Upper lobe of right lung (tissue), 1 donor: ENCODE results near the gene CTNNA1. TPM values are rescaled to one million over a fixed set of nuclear protein-coding genes. Genes with fewer than 3 reads are reported as not detected.

Experiments
- ATAC-seq: fragments of 200-7000 bp; cut with Tn5 transposase; one replicate; pipeline ENCODE4 v1.9.1; 2020; ENCODE audit warnings: mild to moderate bottlenecking, moderate library complexity
- DNase-seq: peaks from one replicate; pipeline ENCODE4 v3.0.0-alpha.2; 2020
- H3K27ac ChIP-seq: fragments of 200-600 bp; one replicate; pipeline ENCODE4 v1.8.0; 2022
- H3K27me3 ChIP-seq: fragments of 200-600 bp; one replicate; pipeline ENCODE4 v1.8.0; 2022; ENCODE audit warnings: mild to moderate bottlenecking
- H3K36me3 ChIP-seq: fragments of 200-600 bp; one replicate; pipeline ENCODE4 v1.8.0; 2022
- H3K4me1 ChIP-seq: fragments of 200-600 bp; one replicate; pipeline ENCODE4 v1.8.0; 2022
- H3K4me3 ChIP-seq: fragments of 200-600 bp; one replicate; pipeline ENCODE4 v1.8.0; 2022; ENCODE audit warnings: mild to moderate bottlenecking
- H3K9me3 ChIP-seq: fragments of 200-600 bp; one replicate; pipeline ENCODE4 v1.8.0; 2022
- intact Hi-C: fragments of 100-400 bp; cut with DNase I; formaldehyde crosslinking; loops from one replicate; pipeline ENCODE4 v1.11.0; 2022
- total RNA-seq: library from RNA; stranded (reverse); fragmentation: NEBNext Ultra II Directional; extraction: Animal tissue kit (Norgen Biotek cat#: 25700); gene quantifications from one replicate; pipeline ENCODE4 v1.2.1, GENCODE V29; 2021
- TF ChIP-seq, protein P1 (sequence below): fragments of 200-600 bp; IDR thresholded peaks from one replicate; pipeline ENCODE4 v1.8.0; 2022; ENCODE audit warnings: antibody characterized with exemption
- donor health status: DM: no; HTN: yes; CAD: no; lungs with severe emphysema.

CTNNA1 gene
- total RNA-seq, 1 donor from 2014 or later = 362 TPM

DNA sequence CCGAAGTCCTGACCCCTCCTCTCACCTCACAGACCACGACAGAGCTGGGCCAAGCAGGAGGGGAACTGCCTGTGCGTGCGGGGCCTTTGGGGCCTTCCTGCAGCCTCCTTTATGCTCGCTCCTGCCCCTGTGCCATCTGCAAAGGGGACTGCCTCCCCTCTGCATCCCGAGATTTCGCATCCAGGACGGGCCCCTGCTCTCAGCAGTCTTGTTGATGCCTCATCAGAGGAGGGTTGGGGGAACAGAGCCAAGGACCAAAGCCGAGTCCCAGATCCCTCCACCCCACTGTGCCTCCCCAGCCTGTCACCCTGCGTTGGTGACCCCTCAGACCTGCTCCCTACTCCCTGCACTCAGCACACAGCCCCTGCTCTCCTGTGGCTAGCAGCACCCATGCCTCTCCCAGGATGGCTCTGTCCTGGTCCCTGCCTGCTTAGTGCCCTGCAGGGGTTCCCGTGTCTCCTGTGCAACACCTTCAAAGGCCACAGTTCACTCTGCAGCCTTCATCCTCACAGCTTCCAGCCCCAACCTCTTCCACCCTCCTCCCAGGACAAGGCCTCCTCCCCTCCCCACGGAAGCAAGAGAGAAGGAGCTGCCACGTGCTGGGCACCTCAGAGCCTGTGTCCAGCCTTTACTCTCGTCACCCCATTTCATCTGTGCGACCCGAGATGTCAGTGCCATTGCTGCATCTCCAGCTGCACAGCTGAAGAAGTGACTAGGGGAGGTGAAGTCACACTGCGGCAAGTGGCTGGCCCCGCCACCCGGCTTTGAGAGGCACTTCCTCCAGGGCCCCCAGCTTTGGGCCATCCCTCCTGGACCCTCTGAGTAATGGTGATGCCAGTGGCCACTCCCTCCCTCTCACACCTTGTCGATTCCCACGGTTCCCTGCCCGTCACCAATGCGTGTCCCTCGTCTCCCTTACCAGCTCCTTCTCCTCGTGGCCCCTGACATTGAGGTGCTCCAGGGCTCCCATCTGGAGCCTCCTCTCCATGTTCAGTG lies 184.5 kb downstream of the CTNNA1 start:
- Histone ChIP-seq H3K36me3 (peaks cover 30% of the 10 kb centered on the region), H3K27me3 (no peaks in the 10 kb centered on the region), H3K4me3 (no peak overlapping the region), H3K4me1 (peaks cover 6% of the 10 kb centered on the region), H3K27ac (no peak overlapping the region), H3K9me3 (no peaks in the 10 kb centered on the region)
- peak; percentile 20 for ATAC-seq
- intact Hi-C loops = no loop called here
- no peak for DNase-seq
- TF ChIP-seq, protein P1, sequence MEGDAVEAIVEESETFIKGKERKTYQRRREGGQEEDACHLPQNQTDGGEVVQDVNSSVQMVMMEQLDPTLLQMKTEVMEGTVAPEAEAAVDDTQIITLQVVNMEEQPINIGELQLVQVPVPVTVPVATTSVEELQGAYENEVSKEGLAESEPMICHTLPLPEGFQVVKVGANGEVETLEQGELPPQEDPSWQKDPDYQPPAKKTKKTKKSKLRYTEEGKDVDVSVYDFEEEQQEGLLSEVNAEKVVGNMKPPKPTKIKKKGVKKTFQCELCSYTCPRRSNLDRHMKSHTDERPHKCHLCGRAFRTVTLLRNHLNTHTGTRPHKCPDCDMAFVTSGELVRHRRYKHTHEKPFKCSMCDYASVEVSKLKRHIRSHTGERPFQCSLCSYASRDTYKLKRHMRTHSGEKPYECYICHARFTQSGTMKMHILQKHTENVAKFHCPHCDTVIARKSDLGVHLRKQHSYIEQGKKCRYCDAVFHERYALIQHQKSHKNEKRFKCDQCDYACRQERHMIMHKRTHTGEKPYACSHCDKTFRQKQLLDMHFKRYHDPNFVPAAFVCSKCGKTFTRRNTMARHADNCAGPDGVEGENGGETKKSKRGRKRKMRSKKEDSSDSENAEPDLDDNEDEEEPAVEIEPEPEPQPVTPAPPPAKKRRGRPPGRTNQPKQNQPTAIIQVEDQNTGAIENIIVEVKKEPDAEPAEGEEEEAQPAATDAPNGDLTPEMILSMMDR = no peak

DNA sequence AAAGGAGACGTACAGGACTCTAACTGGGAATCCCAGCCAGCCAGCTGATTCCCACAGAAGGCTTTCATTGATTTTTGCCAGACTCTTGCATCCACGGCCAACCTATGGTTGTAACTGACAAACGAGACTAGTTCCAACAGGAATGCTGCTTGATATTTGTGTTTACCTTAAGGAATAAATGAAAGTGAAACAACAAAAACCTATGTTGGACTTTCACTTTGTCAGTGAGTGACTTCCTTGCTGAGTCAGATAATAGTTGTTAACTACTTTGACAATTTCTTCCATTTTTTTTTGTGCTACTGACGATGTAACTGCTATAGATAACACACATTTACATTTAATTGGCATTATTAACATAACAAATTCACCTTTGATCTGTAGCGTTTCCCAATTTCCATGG lies 185.3 kb downstream of the CTNNA1 start:
- H3K9me3 ChIP-seq = no peaks in the 10 kb centered on the region
- peaks cover 21% of the 10 kb centered on the region for H3K36me3 ChIP-seq
- no peaks in the 10 kb centered on the region for H3K27me3 ChIP-seq
- ATAC-seq = no peak
- intact Hi-C loops = no loop called here
- H3K4me1 ChIP-seq = peaks cover 6% of the 10 kb centered on the region
- no peak overlapping the region for H3K4me3 ChIP-seq
- TF ChIP-seq, protein P1 = no peak
- no peak overlapping the region for H3K27ac ChIP-seq
- DNase-seq = no peak

DNA sequence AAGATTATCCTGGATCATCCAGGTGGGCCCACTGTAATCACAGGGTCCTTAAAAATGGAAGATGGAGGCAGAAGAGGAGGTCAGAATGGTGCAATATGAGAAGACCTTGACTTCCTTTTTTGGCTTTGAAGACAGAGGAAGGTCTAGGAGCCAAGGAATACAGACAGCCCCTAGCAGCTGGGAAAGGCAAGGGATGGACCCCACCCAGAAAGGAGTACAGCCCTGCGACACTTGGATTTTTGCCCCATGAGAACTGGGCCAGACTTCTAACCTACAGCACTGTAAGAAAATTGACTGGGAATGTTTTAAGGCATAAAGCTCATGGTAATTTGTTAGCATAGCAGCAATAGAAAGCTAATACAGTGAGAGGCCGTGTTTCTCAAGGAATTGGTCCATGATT lies 188.8 kb downstream of the CTNNA1 start:
- no peak for ATAC-seq
- intact Hi-C loops = no loop called here

DNA sequence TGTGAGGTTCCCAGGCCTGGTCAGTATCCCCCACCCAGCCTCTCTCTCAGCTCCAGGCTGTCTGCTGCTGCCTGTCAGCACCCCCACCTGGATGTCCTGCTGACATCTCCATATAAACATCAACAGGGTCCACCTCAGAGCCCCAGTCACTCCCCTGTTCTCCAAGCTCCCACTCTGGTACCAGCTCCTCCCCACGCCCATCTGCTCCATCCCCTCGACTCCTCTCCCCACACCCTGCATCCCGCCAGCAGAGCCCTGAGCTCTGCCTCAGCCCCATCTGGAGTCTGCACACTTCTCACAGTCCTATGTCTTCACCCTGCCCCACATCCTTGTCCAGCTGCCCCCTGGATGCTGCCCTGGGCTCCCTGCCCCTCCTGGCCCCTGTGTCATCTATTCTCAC lies 189.6 kb downstream of the CTNNA1 start:
- Histone ChIP-seq H3K36me3 (peaks cover 15% of the 10 kb centered on the region), H3K27me3 (no peaks in the 10 kb centered on the region), H3K4me3 (no peak overlapping the region), H3K4me1 (peaks cover 3% of the 10 kb centered on the region), H3K9me3 (no peaks in the 10 kb centered on the region), H3K27ac (no peak overlapping the region)
- ATAC-seq (no peak), DNase-seq (no peak)
- intact Hi-C loops = no loop called here
- TF ChIP-seq, protein P1 = no peak

More for the DNA sequence above, 188.8 kb downstream of the CTNNA1 start:
- no peak for DNase-seq
- H3K4me1 ChIP-seq = peaks cover 3% of the 10 kb centered on the region
- peaks cover 11% of the 10 kb centered on the region for H3K36me3 ChIP-seq
- H3K27me3 ChIP-seq = no peaks in the 10 kb centered on the region
- no peak overlapping the region for H3K27ac ChIP-seq
- H3K4me3 ChIP-seq = no peak overlapping the region
- no peaks in the 10 kb centered on the region for H3K9me3 ChIP-seq
- TF ChIP-seq, protein P1 = no peak

DNA sequence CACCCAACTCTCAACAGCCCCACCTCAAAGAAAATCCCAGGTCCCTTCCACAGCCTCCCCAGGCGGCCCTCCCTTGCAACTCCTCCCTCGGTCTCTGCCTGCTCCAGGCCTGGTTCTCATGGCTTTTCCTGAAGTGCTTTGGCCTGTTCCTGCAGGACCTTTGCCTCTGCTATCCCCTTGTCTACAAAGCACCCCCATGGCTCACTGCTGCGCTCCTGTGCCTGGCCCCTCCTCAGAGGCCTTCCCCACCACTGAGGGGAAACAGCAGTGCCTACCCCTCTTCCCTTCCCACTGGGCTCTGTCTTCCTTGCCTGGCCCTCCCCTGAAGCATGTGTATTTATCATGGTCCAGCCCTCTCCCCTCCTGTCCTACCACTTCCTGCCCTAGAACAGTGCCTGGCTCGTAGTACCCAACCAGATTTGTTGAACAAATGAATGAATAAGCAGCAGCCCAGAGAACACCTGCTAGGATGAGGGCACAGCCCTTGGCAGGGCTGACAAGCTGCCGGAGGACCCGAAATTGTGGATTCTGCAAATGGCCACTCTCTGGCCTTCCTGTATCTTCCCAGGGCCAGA lies 190.5 kb downstream of the CTNNA1 start:
- no peaks in the 10 kb centered on the region for H3K9me3 ChIP-seq
- ATAC-seq (no peak), DNase-seq (no peak)
- H3K4me3 ChIP-seq = no peak overlapping the region
- H3K27me3 ChIP-seq = no peaks in the 10 kb centered on the region
- TF ChIP-seq, protein P1 = no peak
- peaks cover 15% of the 10 kb centered on the region for H3K36me3 ChIP-seq
- H3K4me1 ChIP-seq = no peaks in the 10 kb centered on the region
- intact Hi-C loops = no loop called here
- H3K27ac ChIP-seq = no peak overlapping the region
